Renal cortex interstitium (tissue), 11 donors: ENCODE results near the gene ARHGAP5. TPM values are rescaled to one million over a fixed set of nuclear protein-coding genes. Genes with fewer than 3 reads are reported as not detected.

Experiments used
- DNase-seq, 11 donors: peaks; one replicate each; pipeline ENCODE4 v3.0.0-alpha.2; 2013; ENCODE audit warnings: low read depth in 9 of 11, low spot score in 4 of 11; ENCODE audit errors: extremely low read depth in 1 of 11
- polyA plus RNA-seq, 3 donors: library from polyadenylated mRNA; unstranded; fragments of 120-200 nt; gene quantifications; one replicate each; pipeline ENCODE4 v1.2.1, GENCODE V29; 2013; ENCODE audit not compliant: insufficient read length in 3 of 3

ARHGAP5 gene
- polyA plus RNA-seq, 3 donors, result 104 to 118 (median 110) TPM

GRCh38 chr14:32197919-32198318 lies 120.8 kb downstream of the ARHGAP5 start:
- no peak for DNase-seq

GRCh38 chr14:32200368-32201192 lies 123.5 kb downstream of the ARHGAP5 start:
- peak in 2 of 11 donors; percentile 13 to 25 for DNase-seq

DNA sequence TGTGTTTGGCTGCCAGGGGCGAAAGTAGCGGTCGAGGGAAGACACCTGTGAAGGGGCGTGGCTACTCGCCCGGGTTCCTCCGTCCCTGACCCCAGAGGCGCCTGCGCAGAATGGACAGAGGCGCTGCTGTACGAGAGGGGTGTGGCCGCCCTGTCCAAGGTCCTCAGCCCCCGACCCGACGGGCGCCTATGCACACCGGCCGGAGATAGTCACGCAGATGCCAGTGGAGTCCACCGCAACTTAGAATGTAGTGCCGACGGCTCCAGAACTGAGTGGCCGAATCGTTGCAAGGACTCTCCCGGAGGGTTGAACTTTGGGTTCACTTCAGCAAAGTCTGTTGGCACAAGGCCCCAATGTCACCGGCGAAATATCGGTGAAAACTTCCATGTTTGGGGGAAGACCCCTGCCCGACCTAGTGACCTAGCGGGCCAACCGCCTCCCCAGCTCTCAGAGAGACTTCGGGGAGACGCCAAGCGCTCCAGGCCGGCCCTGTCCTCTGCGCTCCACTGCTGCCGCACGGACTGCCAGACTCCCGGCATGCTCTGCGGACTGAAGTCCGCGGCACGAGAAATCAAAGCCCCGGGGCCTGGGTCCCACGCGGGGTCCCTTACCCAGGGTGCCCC lies 124.2 kb downstream of the ARHGAP5 start:
- DNase-seq, result peak in 10 of 11 donors; percentile 69 to 85 (median 76)

DNA sequence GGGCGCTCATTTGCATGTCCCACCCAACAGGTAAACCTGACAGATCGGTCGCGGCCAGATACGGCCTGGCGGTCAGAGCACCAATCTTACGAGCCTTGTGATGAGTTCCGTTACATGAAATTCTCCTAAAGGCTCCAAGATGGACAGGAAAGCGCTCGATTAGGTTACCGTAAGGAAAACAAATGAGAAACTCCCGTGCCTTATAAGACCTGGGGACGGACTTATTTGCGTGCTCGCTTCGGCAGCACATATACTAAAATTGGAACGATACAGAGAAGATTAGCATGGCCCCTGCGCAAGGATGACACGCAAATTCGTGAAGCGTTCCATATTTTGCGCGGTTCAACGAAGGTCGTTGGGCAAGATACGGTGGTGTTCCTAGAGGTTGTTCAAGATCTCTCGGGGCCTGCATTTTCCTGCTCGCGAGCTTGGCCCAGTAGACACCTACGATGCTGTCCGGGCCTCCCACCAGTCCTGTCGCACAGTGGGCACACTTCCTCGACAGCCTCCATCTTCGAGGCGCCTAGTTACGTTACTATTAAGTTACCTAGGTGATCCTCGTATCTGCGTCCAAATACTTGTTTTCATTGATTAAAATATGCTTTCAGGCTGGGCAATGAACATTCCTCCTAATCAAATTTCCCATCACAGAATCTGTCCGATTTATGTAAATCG lies 124.8 kb downstream of the ARHGAP5 start, which contains the start of gene RNU6-7:
RNU6-7 (plus strand) TSS at position 230 of the 675 bp plus-strand sequence.
- peak in 7 of 11 donors; percentile 35 to 81 (median 48) for DNase-seq

GRCh38 chr14:32202491-32202997 lies 125.4 kb downstream of the ARHGAP5 start:
- peak in 6 of 11 donors; percentile 24 to 62 (median 28) for DNase-seq

GRCh38 chr14:32202998-32203882 lies 126.1 kb downstream of the ARHGAP5 start, which contains the start of gene RNU6-8:
TSS of gene RNU6-8 (minus strand) at chr14:32203269.
- peak; percentile 76 to 93 (median 88) for DNase-seq

DNA sequence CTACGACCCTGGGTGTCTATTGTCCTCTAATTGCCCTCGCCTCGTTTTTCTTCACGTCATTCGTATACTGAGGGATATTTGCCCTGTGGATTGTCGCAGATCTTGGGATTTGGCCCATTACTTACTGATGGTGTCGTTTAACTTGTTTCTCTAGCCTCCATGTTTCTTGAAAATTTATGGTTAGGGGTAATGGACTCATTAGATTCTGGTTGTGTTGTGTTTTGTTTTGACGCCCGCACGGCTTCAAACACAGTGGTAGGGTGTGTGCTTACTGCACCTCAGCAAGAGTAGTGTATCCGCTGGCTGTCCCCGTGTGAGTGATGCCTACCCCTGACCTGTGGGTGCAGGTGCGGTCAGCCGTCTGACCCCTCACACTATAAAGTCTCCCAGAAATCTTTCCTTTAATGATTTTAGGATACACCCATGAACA lies 126.8 kb downstream of the ARHGAP5 start:
- peak in 4 of 11 donors; percentile 9 to 29 (median 22) for DNase-seq

GRCh38 chr14:32205554-32205953 lies 128.4 kb downstream of the ARHGAP5 start:
- no peak for DNase-seq

GRCh38 chr14:32205984-32206383 lies 128.9 kb downstream of the ARHGAP5 start:
- DNase-seq, result no peak

- DNase-seq, result no peak
Measured at GRCh38 chr14:32206552-32206951, 129.4 kb downstream of the ARHGAP5 start.

GRCh38 chr14:32208490-32208889 lies 131.4 kb downstream of the ARHGAP5 start:
- DNase-seq, result no peak

Other genes with a start within 250 kb of the ARHGAP5 start
- gene RNU6-7, start 124.7 kb downstream of the ARHGAP5 start, polyA plus RNA-seq, result not detected
- not detected for gene RNU6-8, start 126.0 kb downstream of the ARHGAP5 start, polyA plus RNA-seq